Inflammatory macrophage (primary cell): ENCODE measurements around the gene PKD2L2.
"Not testable (repeated sequence)": the region's sequence is repeated elsewhere in the genome, so short reads cannot be mapped to it uniquely, and the experiment has no call there.

Experiments
- DNase-seq, 2 donors: peaks; one replicate each; pipeline ENCODE4 v3.0.0-alpha.2; 2020 to 2022

The PKD2L2 gene

GRCh38 chr5:137888466-137888862 is 793 bp upstream of the PKD2L2 start:
- no peak for DNase-seq

- DNase-seq, result no peak
Observed at GRCh38 chr5:137890845-137891244, 1.6 kb downstream of the PKD2L2 start.

- DNase-seq, result no peak
Observed at GRCh38 chr5:137891849-137892248, 2.6 kb downstream of the PKD2L2 start.

- DNase-seq, result no peak
Observed at GRCh38 chr5:137894586-137894985, 5.3 kb downstream of the PKD2L2 start.

DNA sequence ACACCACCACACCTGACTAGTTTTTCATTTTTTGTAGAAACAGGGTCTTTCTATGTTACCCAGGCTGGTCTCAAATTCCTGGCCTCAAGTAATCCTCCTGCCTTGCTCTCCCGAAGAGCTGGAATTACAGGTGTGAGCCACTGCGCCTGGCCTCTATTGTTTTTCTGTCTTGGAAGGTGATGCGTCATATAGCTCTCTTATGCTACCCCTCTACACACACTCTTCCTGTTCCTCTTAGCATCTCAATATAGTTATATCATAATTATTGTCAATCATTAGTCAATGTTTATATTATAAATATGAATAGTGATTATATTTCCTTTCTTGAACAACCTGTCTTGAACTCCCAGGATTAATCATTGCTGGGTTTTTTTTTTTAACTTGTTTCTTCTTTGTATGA is 7.3 kb downstream of the PKD2L2 start:
- DNase-seq, result no peak

- no peak for DNase-seq
Observed at GRCh38 chr5:137899493-137899892, 10.2 kb downstream of the PKD2L2 start.

DNA sequence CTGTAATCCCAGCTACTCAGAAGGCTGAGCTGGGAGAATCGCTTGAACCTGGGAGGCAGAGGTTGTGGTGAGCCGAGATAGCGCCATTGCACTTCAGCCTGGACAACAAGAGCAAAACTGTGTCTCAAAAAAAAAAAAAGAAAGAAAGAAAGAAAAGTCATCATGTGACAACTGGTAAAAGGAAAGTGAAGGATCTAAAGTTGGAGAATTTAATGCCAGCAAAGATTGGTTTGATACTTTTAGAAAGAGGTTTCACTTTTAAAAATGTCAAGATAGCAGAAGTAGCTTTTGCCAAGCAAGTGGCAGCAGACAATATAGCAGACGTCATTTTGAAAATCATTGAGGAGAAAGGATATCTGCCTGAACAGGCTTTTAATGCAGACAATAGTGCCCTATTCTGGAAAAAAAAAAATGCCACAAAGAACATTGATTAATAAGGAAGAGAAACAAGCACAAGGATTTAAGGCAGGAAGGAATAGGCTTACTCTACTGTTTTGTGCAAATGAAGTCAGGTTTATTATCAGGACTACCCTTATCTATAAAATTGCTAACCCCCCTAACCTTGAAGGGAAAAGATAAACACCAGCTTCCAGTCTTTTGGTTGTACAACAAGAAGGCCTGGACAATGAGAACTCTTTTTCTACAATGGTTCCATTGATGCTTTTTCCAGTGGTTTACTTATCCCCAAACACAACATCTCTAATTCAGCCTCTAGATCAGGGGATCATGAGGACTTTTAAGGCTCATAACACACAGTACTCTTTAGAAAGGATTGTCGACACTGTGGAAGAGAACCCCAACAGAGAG is 12.0 kb downstream of the PKD2L2 start:
- DNase-seq, result no peak

- DNase-seq, result no peak
Observed at GRCh38 chr5:137902408-137903133, 13.3 kb downstream of the PKD2L2 start.

DNA sequence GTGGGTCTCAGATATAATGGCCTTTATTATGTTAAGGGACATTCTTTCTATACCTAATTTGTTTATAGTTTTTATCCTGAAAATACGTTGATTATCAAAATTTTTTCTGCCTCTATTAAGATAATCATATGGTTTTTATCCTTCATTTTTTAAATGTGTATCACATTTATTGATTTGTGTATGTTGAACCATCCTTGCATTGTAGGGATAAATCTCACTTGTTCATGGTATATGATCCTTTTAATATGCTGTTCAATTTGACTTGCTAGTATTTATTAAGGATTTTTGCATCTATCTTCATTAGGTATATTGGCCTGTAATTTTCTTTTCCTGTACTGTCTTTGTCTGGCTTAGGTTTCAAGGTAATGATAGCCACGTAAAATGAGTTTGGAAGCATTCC is 25.5 kb downstream of the PKD2L2 start:
- no peak for DNase-seq

GRCh38 chr5:137916923-137917322 is 27.7 kb downstream of the PKD2L2 start:
- DNase-seq, result no peak

DNA sequence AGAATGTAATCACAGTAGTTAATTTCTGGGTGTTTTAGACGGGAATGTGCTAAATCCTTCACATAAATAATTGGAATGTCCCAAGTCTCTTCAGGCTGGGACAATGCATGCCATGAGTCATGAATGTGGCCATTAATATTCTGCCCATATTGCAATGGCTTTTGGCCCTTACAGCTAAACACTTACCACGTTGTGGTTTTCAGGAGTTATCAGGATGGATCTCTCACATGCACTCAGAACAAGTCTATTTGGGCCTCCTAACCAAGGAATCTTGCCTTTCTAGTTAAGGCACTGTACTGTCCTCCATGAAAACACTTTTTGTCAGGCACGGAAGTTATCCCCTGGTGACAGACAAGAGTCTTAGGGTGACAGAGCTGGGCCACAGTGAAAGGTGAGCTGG is 32.7 kb downstream of the PKD2L2 start:
- no peak for DNase-seq

- no peak for DNase-seq
Observed at GRCh38 chr5:137923856-137924255, 34.6 kb downstream of the PKD2L2 start.

GRCh38 chr5:137932800-137933199 is 43.5 kb downstream of the PKD2L2 start:
- DNase-seq, result no peak

- no peak for DNase-seq
Observed at GRCh38 chr5:137933491-137933911, 44.2 kb downstream of the PKD2L2 start.

- DNase-seq, result no peak
Observed at GRCh38 chr5:137935190-137935589, 45.9 kb downstream of the PKD2L2 start.

DNA sequence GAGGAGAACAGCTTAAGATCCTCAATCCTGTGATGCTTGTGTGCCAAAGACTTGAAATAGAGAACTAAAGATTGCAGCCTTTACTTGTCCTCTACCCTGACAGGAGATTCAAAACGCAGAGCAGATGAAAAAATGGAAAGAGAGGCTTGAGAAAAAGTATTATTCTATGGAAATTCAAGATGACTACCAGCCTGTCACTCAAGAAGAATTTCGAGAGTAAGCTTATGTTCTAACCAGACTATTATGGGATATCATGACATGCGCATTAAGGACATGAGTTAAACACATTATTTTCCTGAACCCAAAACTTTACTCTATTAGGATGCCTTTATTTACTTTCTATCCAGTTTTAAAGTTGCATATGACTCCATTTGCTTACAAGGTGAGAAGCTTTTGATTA is 46.4 kb downstream of the PKD2L2 start:
- DNase-seq, result no peak

DNA sequence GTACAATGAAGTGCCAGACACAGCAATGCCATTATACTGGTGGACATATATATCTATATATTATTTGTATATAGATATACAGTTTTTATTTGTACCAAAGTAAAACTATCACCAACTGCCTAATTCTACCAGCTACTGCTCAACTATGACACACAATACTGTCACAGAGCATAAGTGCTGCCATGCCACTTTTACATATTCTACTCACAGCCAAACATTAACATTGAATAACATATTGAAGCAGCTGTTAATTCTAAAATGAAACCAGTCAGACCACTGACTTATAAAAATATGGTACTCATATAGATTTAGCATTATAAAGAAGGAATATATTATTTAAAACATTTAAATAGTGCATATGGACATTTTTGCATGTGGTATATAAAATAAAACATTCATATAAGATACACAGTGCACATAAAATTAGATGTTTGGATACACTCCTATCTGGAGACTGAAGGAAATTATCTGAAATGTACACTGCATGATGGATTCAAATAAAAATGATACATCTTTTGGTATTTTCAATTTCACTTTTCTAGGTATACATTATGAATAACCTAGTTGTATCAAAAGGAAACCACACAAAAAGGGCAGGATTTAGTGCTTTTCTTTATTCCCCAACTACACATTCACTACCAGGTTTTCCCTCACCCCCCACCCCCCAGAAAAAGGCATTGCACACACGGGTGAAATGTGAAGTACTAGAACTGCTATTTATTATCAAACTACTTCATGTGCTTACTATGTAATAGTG is 48.9 kb downstream of the PKD2L2 start:
- no peak for DNase-seq

GRCh38 chr5:137938751-137939143 is 49.5 kb downstream of the PKD2L2 start:
- DNase-seq, result no peak

DNA sequence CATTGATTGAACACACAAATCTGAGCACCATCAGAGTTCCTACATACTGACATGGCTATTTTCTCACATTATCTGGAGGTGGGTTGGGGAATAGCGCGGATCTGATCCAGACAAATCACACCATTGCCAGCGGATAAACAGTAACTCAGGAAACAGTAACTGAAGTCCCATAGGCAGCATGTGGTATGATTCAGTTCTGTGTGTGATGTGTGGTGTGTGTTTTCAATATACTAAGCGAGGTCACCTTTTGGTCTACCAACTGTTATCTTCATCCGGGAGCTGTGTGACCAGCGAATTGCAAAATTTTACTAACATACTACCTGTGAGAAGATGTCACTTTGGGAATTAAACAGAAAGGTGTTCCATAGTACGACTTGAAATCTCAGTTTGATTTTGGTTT is 50.1 kb downstream of the PKD2L2 start:
- DNase-seq, result no peak

- DNase-seq, result not testable (repeated sequence)
Observed at GRCh38 chr5:137944280-137944679, 55.0 kb downstream of the PKD2L2 start.

DNA sequence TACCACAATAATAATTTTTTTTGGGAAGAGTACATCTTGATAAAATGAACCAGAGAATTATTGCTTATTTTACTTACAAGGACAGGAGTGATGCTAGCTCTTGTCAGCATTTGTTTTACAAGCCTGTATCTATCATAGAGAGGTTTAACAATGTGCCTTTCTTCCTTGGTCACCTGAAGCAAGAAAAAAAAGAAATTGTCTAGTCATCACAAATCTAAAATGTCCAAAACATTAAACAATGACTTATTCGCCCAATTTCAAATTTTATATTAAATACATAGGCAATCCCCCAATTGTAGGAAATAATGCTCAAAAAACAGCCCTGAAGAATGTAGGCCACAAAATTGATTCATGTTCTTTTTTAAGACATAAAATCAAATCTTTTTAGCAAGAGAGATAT is 56.6 kb downstream of the PKD2L2 start:
- no peak for DNase-seq

DNA sequence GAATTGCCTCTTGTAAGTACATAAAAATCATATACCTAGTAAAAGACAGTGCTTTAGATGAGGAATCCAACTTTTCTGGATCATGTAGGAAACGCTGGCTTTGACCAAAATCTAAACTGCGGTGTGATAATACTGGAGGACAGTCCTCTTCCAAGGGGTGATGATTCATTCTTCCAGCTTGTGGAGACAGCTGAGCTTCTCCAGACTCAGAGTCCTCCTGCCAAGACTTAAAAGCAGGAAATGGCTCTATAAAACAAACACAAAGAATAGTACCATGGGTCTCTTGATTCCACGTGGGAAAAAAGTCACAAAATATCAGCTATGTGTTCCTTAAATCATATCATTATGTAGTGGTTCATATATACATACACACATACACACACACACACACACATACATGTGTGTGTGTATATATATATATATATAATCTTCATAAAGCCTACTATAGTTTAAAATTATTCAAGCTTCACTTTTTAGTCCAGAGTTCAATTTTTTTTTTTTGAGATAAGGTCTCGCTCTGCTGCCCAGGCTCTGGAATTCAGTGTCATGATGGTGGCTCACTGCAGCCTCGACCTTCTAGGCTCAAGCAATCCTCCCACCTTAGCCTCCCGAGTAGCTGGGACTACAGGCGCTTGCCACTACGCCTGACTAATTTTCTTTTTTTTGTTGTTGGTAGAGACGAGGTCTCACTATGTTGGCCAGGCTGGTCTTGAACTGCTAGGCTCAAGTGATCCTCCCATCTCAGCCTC is 65.0 kb downstream of the PKD2L2 start:
- DNase-seq, result no peak

DNA sequence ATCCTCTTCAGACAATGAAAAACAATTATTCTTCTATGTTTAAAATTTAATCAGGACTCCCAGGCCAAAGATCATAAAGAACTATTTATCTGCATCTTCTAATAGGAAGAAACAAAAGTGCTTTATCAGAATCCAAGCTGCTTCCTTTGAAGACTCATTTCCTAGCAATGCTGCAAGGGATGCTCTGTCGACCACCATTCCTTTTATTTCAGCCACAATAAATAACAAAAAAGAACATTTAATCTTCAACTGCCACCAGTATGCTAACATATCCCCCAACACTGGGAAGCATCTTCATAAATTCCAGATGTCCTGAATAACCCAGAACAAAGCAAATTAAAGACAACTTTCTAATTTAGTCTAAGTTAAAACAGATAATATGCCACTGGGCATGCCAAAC is 68.7 kb downstream of the PKD2L2 start:
- DNase-seq, result no peak
